HG03135 (cell line): ENCODE measurements around the gene CD27.
A peak's percentile ranks its signal among the peaks of the same experiment; 100 is the strongest.
"Not testable (repeated sequence)": the region's sequence is repeated elsewhere in the genome, so short reads cannot be mapped to it uniquely, and the experiment has no call there.

ENCODE experiments used
- ATAC-seq: cut with Tn5 transposase; IDR thresholded peaks from one replicate; pipeline ENCODE4 v1.9.1; 2021; ENCODE audit warnings: mild to moderate bottlenecking, moderate library complexity; ENCODE audit not compliant: unreplicated experiment

CD27 gene

DNA sequence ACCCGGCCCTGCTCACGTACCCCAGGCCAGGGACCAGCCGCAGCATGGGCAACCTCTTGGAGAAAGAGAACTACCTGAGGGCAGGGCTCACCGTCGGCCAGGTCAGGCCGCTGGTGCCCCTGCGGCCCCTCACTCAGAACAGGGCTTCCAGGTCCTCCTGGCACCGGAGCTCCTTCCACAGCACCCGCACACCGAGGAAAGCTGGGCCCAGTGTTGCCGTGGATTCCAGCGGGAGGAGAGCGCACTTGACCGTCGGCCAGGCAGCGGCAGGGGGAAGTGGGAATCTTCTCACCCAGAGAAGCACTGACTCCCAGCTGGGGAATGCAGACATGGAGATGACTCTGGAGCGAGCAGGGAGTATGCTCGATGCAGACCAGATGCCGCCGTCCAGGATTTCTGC is 33.7 kb downstream of the CD27 start:
- no peak for ATAC-seq

DNA sequence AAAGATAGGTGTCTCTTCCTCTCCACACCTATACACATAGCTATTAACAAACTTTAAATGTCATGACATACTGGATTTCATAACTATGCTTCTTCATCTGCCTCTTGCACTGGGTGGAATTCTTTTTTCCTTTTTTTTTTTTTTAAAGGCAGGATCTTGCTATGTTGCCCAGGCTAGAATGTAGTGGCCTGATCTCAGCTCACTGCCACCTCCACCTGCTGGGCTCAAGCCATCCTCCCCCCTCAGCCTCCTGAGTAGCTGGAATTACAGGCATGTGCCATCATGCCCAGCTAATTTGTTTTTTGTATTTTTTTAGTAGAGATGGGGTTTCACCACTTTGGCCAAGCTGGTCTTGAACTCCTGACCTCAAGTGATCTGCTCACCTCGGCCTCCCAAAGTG is 43.5 kb downstream of the CD27 start:
- no peak for ATAC-seq

DNA sequence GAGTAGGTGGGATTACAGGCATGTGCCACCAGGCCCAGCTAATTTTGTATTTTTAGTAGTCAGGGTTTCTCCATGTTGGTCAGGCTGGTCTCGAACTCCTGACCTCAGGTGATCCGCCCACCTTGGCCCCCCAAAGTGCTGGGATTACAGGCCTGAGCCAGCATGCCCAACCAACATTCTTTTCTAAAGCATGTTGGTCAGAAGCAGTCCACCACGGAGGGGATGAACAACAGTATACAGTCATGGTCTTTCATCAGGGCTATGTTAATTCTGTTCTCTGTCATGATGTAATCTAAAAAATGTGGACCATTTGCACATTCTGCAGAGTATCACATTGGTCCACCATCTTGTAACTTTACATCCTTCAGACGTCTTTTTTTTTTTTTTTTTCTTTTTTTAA is 44.7 kb downstream of the CD27 start:
- no peak for ATAC-seq

DNA sequence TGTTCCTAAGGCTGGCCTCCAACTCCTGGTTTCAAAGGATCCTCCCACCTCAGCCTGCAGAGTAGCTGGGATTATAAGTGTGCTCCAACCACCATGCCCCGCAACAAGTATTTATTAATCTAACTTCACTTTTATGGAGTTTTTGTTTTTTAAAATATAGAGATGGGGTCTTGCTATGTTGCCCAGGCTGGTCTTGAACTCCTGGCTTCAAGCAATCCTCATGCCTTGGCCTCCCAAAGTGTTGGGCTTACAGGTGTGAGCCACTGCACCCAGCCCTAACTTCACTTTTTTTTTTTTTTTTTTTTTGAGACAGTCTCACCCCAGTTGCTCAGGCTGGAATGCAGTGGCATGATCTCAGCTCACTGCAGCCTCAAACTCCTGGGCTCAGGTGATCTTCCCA is 45.9 kb downstream of the CD27 start:
- not testable (repeated sequence) for ATAC-seq

DNA sequence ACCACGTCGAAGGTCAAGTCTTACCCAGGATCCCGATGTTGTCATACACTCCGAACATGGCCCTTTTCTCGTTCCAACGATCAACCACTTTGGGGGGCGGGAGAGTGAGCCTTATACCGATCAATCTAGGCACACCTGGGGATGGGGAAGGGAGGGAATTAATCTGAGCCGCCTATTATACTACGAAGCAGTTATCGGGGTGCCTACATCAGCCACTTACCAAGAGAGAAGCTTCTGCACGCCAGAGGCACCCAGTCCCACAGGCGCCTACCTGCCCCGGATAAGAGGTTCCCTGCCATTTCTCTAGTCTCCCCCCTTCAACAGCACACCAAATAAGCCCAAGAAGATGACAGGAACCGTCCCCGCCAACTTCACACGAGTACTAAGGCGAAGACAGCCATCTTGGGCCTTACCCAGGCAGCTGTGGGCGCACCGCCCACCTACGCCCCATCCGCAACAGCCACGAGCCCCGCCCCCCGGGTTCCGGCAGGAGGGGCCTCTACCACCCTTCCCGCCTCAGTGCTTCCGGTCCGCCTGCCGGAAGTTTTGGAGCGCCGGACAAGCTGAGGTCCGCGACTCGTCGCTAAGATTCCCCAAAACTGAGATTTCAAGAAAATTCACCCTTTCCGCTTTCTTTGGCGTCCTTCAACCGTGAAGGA is 48.2 kb downstream of the CD27 start, which contains the start of gene MRPL51:
Gene MRPL51, minus strand, starts transcription at position 425 of the 659 bp plus-strand sequence. Its CDS starts 126 bp downstream, at position 299.
- ATAC-seq: peak; percentile 59

DNA sequence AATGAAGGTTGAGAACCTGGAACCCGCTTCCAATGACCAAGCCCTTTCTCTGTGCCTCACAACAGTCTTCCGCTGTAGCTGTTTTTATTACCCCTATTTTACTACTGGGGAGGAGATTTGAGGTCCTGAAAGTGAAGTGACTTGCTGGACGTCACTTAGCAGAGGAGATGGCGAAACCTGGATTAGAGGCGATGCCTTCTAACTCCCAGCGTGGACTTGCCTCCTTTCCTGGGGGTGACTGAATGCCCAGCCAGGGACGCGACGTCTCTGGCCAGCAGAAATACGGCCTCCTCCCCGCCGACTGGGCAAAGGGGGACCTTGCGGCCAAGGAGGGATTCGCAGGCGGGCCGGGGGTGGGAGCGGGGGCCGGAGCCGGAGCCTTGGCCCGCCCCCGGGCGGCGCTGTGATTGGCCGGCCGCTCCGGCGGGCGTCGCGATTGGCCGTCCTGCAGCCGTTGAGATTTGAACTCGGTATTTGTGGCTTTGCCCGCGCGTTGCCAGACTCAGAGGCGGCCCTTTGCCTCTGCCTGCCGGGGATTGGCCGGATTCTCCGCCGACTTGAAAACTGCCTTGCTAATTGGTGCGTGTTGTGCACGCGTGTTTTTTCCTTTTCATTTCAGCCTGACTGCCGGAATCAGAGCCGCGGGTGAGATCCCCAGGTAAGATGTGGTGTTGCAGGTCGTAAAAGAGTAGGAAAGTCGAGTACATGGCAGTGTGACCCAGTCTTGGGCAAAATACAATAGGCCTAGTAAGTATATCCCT is 48.9 kb downstream of the CD27 start, which contains the start of gene NCAPD2:
Gene NCAPD2, plus strand, starts transcription at position 606 of the 761 bp plus-strand sequence. CDS start 997 bp downstream, outside the sequence.
- ATAC-seq: peak; percentile 83

DNA sequence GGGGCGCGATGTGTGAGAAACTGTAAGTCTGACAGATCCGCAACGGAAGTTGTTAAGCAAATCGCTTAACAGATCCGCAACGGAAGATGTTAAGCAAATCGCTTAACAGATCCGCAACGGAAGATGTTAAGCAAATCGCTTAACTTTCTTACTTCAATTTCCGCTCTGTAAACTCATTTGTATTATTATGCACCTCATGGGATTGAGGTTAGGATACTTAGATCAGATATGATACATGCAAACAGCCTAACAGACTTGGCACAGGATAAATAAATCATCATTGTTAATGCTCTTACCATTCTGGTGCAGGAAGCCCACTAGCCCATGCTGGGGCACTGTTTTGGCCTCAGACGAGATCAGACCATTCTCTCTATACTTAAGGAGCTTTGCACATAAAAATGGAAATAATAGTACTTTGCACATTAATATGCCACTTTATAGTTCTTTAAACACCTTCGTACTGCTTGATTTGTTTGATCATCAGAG is 49.5 kb downstream of the CD27 start:
- ATAC-seq: peak; percentile 2

DNA sequence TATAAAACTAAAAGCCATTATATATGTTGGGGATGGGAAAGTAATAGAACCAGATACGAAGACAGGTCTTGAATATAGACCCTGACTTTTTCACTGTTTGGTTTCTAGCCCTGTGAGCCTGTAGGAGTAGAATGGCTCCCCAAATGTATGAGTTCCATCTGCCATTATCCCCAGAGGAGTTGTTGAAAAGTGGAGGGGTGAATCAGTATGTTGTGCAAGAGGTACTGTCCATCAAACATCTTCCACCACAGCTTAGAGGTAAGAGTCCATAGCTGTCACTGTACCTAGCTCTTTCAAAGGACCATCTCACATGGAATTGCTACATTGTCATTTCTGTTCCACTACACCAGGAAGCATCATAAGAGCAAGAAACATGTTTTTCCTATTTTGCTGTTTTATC is 50.2 kb downstream of the CD27 start:
- ATAC-seq: no peak

DNA sequence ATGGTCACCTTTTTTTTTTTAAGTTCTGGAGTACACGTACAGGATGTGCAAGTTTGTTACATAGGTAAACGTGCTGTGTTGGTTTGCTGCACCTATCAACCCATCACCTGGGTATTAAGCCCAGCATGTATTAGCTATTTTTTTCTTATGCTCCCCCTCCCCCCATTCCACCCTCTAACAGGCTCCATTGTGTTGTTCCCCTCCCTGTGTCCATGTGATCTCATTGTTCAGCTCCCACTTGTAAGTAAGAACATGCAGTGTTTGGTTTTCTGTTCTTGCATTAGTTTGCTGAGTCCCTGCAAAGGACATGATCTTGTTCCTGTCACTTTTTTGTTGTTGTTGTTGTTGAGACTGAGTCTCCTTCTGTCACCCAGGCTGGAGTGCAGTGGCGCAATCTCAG is 52.5 kb downstream of the CD27 start:
- ATAC-seq: not testable (repeated sequence)

DNA sequence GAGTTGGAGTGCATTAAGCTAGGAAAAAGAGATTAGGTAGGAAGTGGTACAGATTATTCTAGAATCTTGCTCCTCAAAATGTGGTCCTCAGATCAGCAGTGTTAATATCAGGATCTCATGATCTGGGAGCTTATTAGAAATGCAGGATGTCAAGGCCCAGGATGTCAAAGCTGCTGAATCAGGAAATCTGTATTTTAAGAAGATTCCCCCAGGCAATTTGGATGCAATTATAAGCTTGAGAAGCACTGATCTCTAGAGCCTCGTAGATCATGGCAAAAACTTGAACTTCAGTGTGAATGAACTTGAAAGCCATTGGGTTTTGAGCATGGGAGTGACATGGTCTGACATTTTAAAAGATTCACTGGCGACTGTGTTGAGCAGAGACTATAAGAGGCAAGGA is 55.7 kb downstream of the CD27 start:
- ATAC-seq: no peak
